ENCODE data around the gene CENPQ.

Gene CENPQ

GRCh38 chr6:49506569-49507111 lies 43.5 kb downstream of the CENPQ start:
- no peak for DNase-seq

- no peak for DNase-seq
Measured at GRCh38 chr6:49509342-49509741, 46.2 kb downstream of the CENPQ start.

- DNase-seq, result no peak
Measured at GRCh38 chr6:49513153-49513989, 50.2 kb downstream of the CENPQ start.

DNA sequence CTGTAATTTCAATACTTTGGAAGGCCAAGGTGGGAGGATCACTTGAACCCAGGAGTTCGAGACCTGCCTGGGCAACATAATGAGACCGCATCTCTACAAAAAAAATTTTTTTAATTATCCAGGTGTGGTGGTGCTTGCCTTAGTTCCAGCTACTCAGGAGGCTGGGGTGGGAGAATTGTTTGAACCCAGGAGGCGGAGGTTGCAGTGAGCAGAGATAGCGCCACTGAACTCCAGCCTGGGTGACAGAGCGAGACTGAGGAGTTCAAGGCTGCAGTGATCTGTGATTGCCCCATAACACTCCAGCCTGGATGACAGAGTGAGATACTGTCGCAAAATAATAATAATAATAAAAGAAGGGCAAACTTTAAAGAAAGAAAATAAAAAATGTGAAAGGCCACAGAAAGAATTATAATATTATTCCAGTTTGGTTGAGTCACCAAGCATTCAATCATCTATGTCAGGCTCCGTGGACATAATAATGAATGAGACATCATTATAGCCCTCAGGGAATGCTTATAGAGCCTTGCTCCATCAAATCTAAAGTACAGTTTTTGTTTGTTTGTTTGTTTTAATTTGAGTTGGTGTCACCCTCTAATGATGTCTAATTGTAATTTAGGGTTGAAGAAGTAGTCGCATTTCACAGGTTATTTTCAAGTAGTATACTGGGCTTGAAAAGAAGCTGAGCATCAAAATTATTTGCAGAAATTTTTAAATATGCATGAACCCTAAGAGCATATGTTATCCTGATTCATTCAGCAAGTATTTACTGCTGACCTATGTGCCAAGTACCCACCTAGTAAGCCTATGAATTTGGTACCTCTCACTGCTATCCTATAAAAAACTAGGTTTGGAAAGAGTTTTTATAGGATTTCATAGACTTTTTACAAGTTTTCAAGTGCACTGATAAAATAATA lies 51.7 kb downstream of the CENPQ start:
- DNase-seq, result no peak

- no peak for DNase-seq
Measured at GRCh38 chr6:49515485-49516146, 52.4 kb downstream of the CENPQ start.

DNA sequence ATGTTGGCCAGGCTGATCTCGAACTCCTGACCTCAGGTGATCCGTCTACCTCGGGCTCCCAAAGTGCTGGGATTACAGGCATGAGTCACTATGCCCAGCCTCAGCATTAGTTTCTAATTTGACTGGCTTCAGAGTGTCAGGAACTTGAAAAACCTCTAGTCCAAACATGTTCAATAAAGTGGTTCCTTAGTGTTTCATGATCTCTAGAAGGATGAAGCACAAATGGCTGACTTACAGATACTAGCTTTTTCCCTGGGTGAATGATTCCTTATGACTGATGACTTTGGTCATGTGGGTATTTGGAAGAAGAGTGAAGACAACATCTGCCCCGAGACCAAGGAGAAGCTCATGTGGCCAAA lies 53.0 kb downstream of the CENPQ start:
- DNase-seq, result no peak

DNA sequence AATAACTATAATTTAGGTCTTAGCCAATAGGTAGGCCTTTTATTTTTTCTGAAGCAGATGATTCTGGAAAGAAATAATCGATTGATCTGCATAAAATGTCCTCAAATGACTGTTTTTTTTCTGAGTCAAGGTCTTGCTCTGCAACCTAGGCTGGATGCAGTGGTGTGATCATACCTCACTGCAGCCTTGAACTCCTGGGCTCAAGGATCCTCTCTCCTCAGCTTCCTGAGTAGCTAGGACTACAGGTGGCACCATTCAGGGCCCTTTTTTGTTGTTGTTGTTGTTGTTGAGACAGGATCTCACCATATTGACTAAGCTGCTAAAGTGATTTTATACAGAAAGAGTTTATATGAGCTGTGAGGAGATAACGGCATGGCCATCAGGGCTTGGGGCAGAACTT lies 54.7 kb downstream of the CENPQ start:
- no peak for DNase-seq

- no peak for DNase-seq
Measured at GRCh38 chr6:49519660-49520059, 56.5 kb downstream of the CENPQ start.

- no peak for DNase-seq
Measured at GRCh38 chr6:49522710-49523593, 59.8 kb downstream of the CENPQ start.

DNA sequence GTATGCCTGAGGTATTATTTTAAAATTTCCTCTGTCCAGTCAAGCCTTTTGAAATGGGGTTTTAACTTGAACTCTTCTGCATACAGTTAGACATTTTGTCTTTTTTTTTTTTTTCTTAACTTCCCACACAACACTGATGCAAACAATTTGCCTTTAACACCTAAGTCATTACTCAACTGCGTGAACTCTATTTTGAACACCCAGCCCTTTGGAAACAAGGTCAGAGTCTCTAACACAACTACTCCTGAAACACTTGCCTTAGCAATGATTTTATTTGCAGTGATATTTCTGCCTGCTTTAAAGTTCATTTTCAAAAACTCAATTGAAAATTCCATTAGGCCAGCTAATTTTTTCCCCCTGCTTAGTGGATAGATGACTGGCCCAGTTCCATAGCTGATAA lies 60.7 kb downstream of the CENPQ start:
- no peak for DNase-seq

DNA sequence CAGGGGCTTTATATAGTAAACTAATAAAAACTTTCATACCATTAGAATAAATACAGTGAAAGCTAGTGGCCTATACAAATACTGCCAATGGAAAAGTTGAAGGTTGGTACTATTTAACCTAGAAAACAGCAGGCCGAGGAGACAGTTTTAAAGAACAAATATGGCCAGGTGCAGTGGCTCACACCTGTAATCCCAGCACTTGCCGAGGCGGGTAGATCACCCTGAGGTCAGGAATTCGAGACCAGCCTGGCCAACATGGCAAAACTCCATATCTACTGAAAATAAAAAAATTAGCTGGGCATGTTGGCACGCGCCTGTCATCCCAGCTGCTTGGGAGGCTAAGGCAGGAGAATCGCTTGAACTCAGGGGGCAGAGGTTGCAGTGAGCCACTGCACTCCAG lies 61.4 kb downstream of the CENPQ start:
- no peak for DNase-seq

GRCh38 chr6:49526598-49526997 lies 63.4 kb downstream of the CENPQ start:
- DNase-seq, result no peak

GRCh38 chr6:49527320-49527719 lies 64.2 kb downstream of the CENPQ start:
- no peak for DNase-seq

GRCh38 chr6:49528571-49528970 lies 65.4 kb downstream of the CENPQ start:
- DNase-seq, result no peak

GRCh38 chr6:49530141-49530776 lies 67.1 kb downstream of the CENPQ start:
- no peak for DNase-seq

DNA sequence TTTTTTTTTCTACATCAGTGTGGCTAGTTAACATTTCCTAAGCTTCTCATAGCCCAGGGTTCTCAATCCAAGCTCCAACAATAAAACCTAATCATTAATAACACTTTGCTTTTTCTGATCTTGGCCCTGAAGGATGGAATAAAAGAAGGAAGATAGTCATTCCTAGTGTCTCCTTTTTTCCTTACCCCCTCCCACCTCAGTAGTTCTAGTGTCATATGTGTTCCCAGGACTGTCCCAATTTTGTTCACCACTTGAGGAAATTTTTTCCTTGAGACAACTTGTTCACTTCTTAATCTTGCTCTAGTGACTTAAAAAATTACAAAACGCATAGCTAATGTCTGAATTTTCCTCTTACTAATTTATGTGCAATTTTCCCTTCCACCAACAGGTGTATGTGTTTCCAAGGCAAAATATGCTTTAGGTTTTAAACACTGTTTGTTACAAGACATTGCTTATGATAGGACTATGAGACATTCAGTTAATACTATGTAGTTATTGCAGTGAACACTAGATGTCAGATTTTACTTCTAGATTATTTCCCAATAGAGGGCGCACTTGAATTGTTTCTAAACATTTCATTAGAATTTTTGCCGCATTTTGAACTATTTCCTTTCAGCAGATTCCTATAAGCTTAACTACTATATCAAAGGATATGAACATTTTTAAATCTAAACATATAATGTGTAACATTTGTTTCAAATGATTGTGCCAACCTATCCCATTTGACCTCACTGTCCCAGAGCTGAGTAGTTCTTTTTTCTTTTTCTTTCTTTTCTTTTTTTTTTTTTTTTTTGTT lies 68.8 kb downstream of the CENPQ start:
- peak; percentile 77 for DNase-seq

GRCh38 chr6:49535795-49536194 lies 72.6 kb downstream of the CENPQ start:
- no peak for DNase-seq

- no peak for DNase-seq
Measured at GRCh38 chr6:49539102-49539501, 75.9 kb downstream of the CENPQ start.

- no peak for DNase-seq
Measured at GRCh38 chr6:49540614-49541013, 77.4 kb downstream of the CENPQ start.

- DNase-seq, result peak; percentile 84
Measured at GRCh38 chr6:49541210-49541724, 78.1 kb downstream of the CENPQ start.

DNA sequence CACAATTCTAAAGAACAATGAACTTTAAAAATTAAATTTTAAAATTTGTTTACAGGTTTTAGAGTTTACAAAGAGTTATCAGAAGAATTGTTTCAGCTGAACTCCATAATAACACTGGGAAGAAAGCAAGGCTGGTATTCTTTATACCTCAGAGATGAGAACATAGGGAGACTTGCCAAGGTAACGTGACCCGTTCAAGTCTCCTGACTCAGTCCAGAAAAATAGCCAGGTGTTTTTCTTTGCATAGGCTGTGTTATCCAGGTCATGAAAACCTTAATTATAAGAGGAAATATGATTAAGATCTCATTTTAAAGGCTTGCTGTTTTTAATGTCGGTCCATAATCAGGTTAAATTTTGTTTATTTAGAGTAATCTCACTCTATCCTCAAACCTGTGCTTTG lies 78.8 kb downstream of the CENPQ start:
- DNase-seq, result peak; percentile 33

All from kidney glomerular epithelial cell (primary cell).